ENCODE results near the gene MEIS1. TPM values are rescaled to one million over a fixed set of nuclear protein-coding genes. Genes with fewer than 3 reads are reported as not detected.

MEIS1 gene
- total RNA-seq, 1 experiment from 2014 or later, result 0.66 TPM

- no peak for TF ChIP-seq CTCF (conservative IDR thresholded peaks at IDR 0.05)
- Histone ChIP-seq H4K8ac (replicated peaks; ENCODE audit: insufficient read length, low read depth, low read length) (no peak overlapping the region), H3K4me2 (ENCODE audit: insufficient read depth, insufficient read length, low read length) (no peak overlapping the region), H2BK120ac (ENCODE audit: low read depth, low read length, poor library complexity, severe bottlenecking) (no peak overlapping the region), H2AK5ac (ENCODE audit: insufficient read length, low read length) (no peak overlapping the region), H3K9ac (ENCODE audit: extremely low read depth, insufficient read length, low read length) (no peak overlapping the region), H4K5ac (ENCODE audit: insufficient read length, low read depth, low read length) (no peak overlapping the region), H2AFZ (ENCODE audit: low read length) (no peak overlapping the region), H3K23ac (ENCODE audit: insufficient read length, low read depth, low read length) (no peak overlapping the region), H3K9me3 (ENCODE audit: control insufficient read depth, low read depth, low read length) (no peaks in the 10 kb centered on the region), H3K56ac (ENCODE audit: insufficient read length, low read depth, low read length) (no peak overlapping the region), H3K14ac (ENCODE audit: insufficient read depth, low read length) (no peak overlapping the region), H3K23me2 (ENCODE audit: insufficient read length, low read depth, low read length, poor library complexity, severe bottlenecking) (peaks cover 42% of the 10 kb centered on the region), H3K79me1 (ENCODE audit: insufficient read depth, low read depth, low read length, poor library complexity, severe bottlenecking) (no peaks in the 10 kb centered on the region), H3K27me3 (ENCODE audit: insufficient read depth, low read length) (peaks cover 72% of the 10 kb centered on the region), H2BK15ac (ENCODE audit: low read depth, low read length) (no peak overlapping the region), H2BK12ac (ENCODE audit: insufficient read length, low read depth, low read length) (no peak overlapping the region), H3K4ac (ENCODE audit: low read depth, low read length) (no peak overlapping the region), H3T11ph (ENCODE audit: low read length) (no peak overlapping the region), H3K79me2 (ENCODE audit: insufficient read depth, low read length) (no peaks in the 10 kb centered on the region), H4K20me1 (ENCODE audit: control insufficient read depth, insufficient read depth, insufficient read length) (no peaks in the 10 kb centered on the region), H3K27ac (ENCODE audit: insufficient read length, low read depth, low read length) (no peak overlapping the region), H3K18ac (ENCODE audit: insufficient read length, low read depth, low read length) (no peak overlapping the region), H4K91ac (ENCODE audit: insufficient read length, low read depth, low read length) (no peak overlapping the region), H2BK20ac (ENCODE audit: low read depth, low read length, poor library complexity, severe bottlenecking) (no peak overlapping the region), H3K4me1 (ENCODE audit: insufficient read depth, low read length) (no peaks in the 10 kb centered on the region), H2BK5ac (ENCODE audit: insufficient read length, low read length) (no peak overlapping the region)
- no peak for DNase-seq
- H3K4me1 Mint-ChIP-seq, result peaks cover 37 to 53% of the 10 kb centered on the region in 2 experiments
- peaks cover 0 to 5% of the 10 kb centered on the region in 2 experiments; a peak in 3 of 5 replicates for H3K9me3 Mint-ChIP-seq
- H3K36me3 Mint-ChIP-seq (ENCODE audit: insufficient read depth in 1 of 3, low read depth in 3 of 3), result no peaks in the 10 kb centered on the region; a peak in 1 of 7 replicates
- H3K27ac Mint-ChIP-seq, result no peak overlapping the region
- peaks cover 99% of the 10 kb centered on the region for H3K27me3 Mint-ChIP-seq (ENCODE audit: low read depth)
- no peak overlapping the region; a peak in 1 of 5 replicates for H3K4me3 Mint-ChIP-seq
- WGBS (ENCODE audit: extremely low coverage, insufficient read length, low lambda C conversion rate), result 100% methylated on average over 1 of the region's 9 CpGs
These were observed 4.2 kb upstream of the MEIS1 start for GRCh38 chr2:66430505-66431273.

Data from H9 (cell line).